Pancreas (tissue), 10 donors: ENCODE results near the gene HEMK1. TPM values are rescaled to one million over a fixed set of nuclear protein-coding genes. Genes with fewer than 3 reads are reported as not detected.
A peak's percentile ranks its signal among the peaks of the same experiment; 100 is the strongest.

Experiments
- ATAC-seq, 4 donors: fragments of 200-7000 bp; cut with Tn5 transposase; one replicate each; pipeline versions ENCODE4 v1.8.0 to v1.9.1; 2020; ENCODE audit warnings: mild to moderate bottlenecking in 4 of 4, moderate library complexity in 4 of 4
- DNase-seq, 6 donors: peaks; one replicate each; pipeline ENCODE4 v3.0.0-alpha.2; 2020
- FAIRE-seq: peaks from 2 replicates; lab custom pipeline; 2012; peaks lifted over from hg19 to GRCh38; lab: Jason Lieb, UNC
- H3K27ac ChIP-seq, 4 donors: fragments of 200-600 bp; sonication (generic); 1 replicate in 3 of 4; 2 replicates in 1 of 4; pipeline versions ENCODE4 v1.5.0 to v1.8.0; 2020
- H3K27me3 ChIP-seq, 4 donors: fragments of 200-600 bp; one replicate each; pipeline ENCODE4 v1.8.0; 2021
- H3K36me3 ChIP-seq, 3 donors: fragments of 200-600 bp; sonication (generic) in 1 of 3; one replicate each; pipeline versions ENCODE4 v1.5.0 to v1.8.0; 2020 to 2021
- H3K4me1 ChIP-seq, 3 donors: fragments of 200-600 bp; one replicate each; pipeline ENCODE4 v1.8.0; 2021
- H3K4me3 ChIP-seq, 4 donors: fragments of 200-600 bp; sonication (generic) in 2 of 4; one replicate each; pipeline versions ENCODE4 v1.5.0 to v1.8.0; 2020 to 2021
- H3K9me3 ChIP-seq, 4 donors: fragments of 200-600 bp; one replicate each; pipeline ENCODE4 v1.8.0; 2021
- CTCF ChIP-seq, 4 donors: fragments of 200-600 bp; sonication (generic) in 3 of 4; IDR thresholded peaks; one replicate each; pipeline versions ENCODE4 v1.5.0 to v1.8.0; 2021; ENCODE audit warnings: antibody characterized with exemption in 4 of 4
- WGBS, 2 donors: extraction: QIAGEN DNeasy Blood & Tissue Kit; methylation state at CpG; one replicate each; pipeline ENCODE4 v1.1.7; 2013; 5-methylcytosine and 5-hydroxymethylcytosine counted together
- intact Hi-C, 3 donors: fragments of 100-400 bp; cut with DNase I; formaldehyde crosslinking; loops; one replicate each; pipeline versions ENCODE4 v1.11.1 to v1.14.2; 2022
- polyA plus RNA-seq, 2 donors: library from polyadenylated mRNA; stranded (reverse); fragments of 200-250 nt; gene quantifications; one replicate each; pipeline ENCODE4 v1.2.3, GENCODE V29; 2013
- total RNA-seq, 6 donors: library from RNA; stranded (reverse); fragmentation: NEBNext Ultra II Directional in 4 of 6; extraction: Animal tissue kit (Norgen Biotek cat#: 25700) in 4 of 6; gene quantifications; one replicate each; pipeline versions ENCODE4 v1.2.1 to v1.2.4, GENCODE V29; 2021 to 2023
- donor health status: healthy with polysubstance abuse.
- donor health status: DM: no; HTN: no; CAD: no; lungs with moderate emphysema.
- donor health status: DM: no; HTN: no; CAD: no.
- donor health status: control.
- donor health status: control.
- donor health status: Bipolar disorder and iron deficiency.
- donor health status: DM: yes; HTN: yes; CAD: no.
- donor health status: DM: no; HTN: no; CAD: no.
- donor health status: DM: no; HTN: no; CAD: no.
- donor health status: DM: yes; HTN: yes; CAD: no.

The HEMK1 gene
- total and polyA plus RNA-seq, 8 donors = 9.6 to 21.8 (median 12.5) TPM

GRCh38 chr3:50524746-50525145 is 44.6 kb upstream of the HEMK1 start:
- no peak for FAIRE-seq

GRCh38 chr3:50525191-50525910 is 44.0 kb upstream of the HEMK1 start:
- ATAC-seq = no peak
- Histone ChIP-seq H3K9me3 (no peaks in the 10 kb centered on the region), H3K27me3 (no peaks in the 10 kb centered on the region), H3K4me3 (no peak overlapping the region), H3K4me1 (no peaks in the 10 kb centered on the region), H3K27ac (no peak overlapping the region), H3K36me3 (no peaks in the 10 kb centered on the region)
- no peak for TF ChIP-seq CTCF (IDR thresholded peaks at IDR 0.05)
- FAIRE-seq = no peak
- intact Hi-C loops = no loop called here
- WGBS, 2 donors = 67 to 68% methylated on average over 7 to 9 of the region's 9 CpGs
- DNase-seq = no peak

More at GRCh38 chr3:50524746-50525145, 44.6 kb upstream of the HEMK1 start:
- intact Hi-C loops = no loop called here
- DNase-seq (no peak), ATAC-seq (no peak)
- no peak overlapping the region for H3K27ac ChIP-seq
- no peak overlapping the region for H3K4me3 ChIP-seq
- TF ChIP-seq CTCF (IDR thresholded peaks at IDR 0.05) = no peak
- H3K4me1 ChIP-seq = no peaks in the 10 kb centered on the region
- H3K27me3 ChIP-seq = no peaks in the 10 kb centered on the region
- H3K9me3 ChIP-seq = no peaks in the 10 kb centered on the region
- H3K36me3 ChIP-seq = no peaks in the 10 kb centered on the region
- WGBS, 2 donors = 80 to 87% methylated on average over 5 of the region's 5 CpGs

DNA sequence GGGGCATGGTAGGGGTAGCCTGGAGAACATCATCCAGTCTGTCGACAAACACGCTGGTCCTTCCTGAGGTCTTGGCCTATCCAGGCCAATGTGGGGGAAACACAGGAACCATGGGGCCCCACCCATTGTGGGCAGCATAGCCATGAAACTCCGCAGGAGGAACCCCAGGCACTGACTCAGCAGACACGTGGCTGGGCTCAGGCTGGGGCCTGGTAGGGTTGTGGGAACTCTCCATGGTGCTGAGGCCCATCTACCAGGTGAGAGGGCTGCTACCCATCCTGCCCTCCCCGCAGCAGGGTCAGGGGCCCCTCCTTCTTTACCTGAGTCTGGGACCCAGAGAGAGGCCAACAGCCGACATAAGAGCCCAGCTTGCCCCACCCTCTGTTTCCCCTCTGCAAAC is 43.3 kb upstream of the HEMK1 start:
- no peaks in the 10 kb centered on the region for H3K4me1 ChIP-seq
- WGBS, 2 donors = 63 to 70% methylated on average over 6 of the region's 6 CpGs
- H3K27me3 ChIP-seq = no peaks in the 10 kb centered on the region
- no peaks in the 10 kb centered on the region for H3K9me3 ChIP-seq
- ATAC-seq (peak in 3 of 4 donors; percentile 49 to 85 (median 57)), FAIRE-seq (no peak), DNase-seq (peak in 1 of 6 donors; percentile 36)
- no peaks in the 10 kb centered on the region for H3K36me3 ChIP-seq
- no peak overlapping the region for H3K27ac ChIP-seq
- H3K4me3 ChIP-seq = no peak overlapping the region
- TF ChIP-seq CTCF (IDR thresholded peaks at IDR 0.05) = no peak
- intact Hi-C loops = no loop called here

GRCh38 chr3:50530001-50530970 is 39.0 kb upstream of the HEMK1 start:
- Histone ChIP-seq H3K36me3 (no peaks in the 10 kb centered on the region), H3K9me3 (no peaks in the 10 kb centered on the region), H3K27ac (no peak overlapping the region), H3K4me1 (no peaks in the 10 kb centered on the region), H3K4me3 (no peak overlapping the region), H3K27me3 (no peaks in the 10 kb centered on the region)
- FAIRE-seq (no peak), ATAC-seq (peak in 1 of 4 donors; percentile 57), DNase-seq (no peak)
- TF ChIP-seq CTCF (IDR thresholded peaks at IDR 0.05) = no peak
- WGBS, 2 donors = 18 to 20% methylated on average over 44 to 48 of the region's 48 CpGs
- intact Hi-C loops = no loop called here
